Stimulated activated CD4-positive, alpha-beta T cell treated with anti-CD3 and anti-CD28 coated beads, Interleukin-12 subunit alpha, Interleukin-12 subunit beta, amount 100 ng/mL, for 48 hours (primary cell): ENCODE results near the gene RAPGEF6.
"Not testable (repeated sequence)": the region's sequence is repeated elsewhere in the genome, so short reads cannot be mapped to it uniquely, and the experiment has no call there.

Experiments
- DNase-seq, 3 donors: peaks; one replicate each; pipeline ENCODE4 v3.0.0-alpha.2; 2020; ENCODE audit warnings: low read depth in 2 of 3, low spot score in 1 of 3

RAPGEF6 gene

DNA sequence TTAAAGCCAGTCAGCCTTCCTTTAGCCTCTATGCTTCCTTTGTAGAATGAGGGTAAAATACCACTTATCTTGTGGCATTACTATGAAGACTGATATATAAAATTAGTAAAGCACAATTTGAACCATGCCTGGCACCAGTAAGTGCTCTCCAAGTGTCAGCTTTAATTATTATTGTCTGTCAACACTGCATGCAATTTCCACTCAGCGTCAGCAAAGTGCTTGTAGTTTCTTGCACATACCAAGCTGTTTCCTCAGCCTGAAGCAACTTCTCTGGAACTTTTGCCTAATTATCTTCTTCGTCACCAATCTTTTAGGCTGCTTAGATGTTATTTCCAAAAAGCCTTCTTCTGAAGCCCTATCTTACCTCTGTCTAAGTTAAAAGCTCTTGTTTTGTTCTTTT is 193.8 kb downstream of the RAPGEF6 start:
- no peak for DNase-seq

- no peak for DNase-seq
Measured at GRCh38 chr5:131436081-131436480, 198.9 kb downstream of the RAPGEF6 start.

DNA sequence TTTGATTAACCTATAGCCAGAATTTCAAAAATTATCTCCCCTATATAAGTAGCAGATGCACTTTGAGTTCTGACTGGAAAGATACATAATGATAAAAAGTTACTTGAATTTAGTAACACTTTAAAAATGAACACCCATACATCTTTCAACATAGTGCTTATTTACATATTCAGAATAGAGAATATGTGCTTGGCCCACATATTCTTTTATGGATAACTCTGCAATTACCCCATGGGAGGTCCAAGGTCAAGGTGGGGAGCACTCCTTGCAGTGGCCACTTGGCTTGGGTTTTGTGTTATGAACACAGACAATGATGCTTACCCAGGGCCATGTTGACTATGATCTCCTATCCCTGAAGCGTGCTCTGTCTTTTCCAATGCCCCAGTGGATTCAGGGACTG is 201.9 kb downstream of the RAPGEF6 start:
- DNase-seq, result no peak

DNA sequence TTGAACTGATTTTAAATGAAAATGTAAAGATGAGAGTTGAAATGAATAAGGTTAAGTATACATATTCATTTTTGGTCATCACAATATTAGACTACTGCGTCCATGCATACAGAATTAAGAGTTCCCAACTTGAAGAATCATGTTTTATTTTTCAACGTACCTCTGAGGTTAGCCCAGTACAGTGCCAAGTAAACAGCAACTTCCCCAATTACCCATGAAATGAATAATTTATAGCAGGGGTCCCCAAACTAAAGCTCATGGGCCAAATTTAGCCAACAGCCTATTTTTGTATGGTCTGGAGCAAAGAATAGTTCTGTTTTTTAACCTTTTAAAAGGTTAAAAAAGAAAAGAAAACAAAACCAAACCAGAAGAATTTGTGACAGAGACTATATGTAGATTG is 203.2 kb downstream of the RAPGEF6 start:
- DNase-seq, result no peak

DNA sequence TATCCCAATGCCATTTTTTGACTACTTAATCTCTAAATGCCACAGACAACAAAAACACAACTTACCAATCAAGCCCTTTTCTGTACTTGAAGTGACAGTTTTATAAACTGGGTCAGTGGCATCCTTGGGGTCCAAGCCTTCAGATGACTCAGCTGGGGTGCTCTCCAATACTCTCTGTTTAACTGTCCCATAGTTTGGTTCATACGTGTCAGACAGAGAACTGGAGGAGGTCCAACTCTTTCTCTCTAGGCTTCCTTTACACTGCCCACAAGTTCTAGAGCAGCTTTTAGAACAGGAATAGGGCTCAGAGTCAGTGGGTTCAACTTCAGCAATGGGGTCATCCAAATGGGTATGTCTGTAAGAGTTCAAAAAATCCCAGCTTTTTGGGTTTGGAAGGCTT is 204.2 kb downstream of the RAPGEF6 start:
- DNase-seq, result no peak

DNA sequence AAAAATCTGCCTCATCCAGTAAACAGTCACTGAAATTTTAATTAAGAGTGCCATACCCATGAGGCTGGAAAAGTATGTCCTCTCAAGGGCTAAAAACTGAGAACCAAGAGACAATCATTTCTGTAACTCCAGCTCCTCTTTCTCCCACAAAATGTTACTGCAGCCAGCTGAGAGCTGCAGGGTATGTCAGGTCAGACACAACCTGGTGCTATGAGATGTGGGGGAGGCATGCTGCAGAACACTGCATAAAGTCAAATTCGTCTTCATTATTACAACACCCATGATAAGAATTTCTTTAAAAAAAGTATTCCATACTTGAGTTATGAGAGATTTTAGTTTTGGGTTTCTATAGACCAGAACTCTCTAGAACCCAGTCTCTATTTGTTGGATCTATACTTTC is 209.0 kb downstream of the RAPGEF6 start:
- DNase-seq, result no peak

DNA sequence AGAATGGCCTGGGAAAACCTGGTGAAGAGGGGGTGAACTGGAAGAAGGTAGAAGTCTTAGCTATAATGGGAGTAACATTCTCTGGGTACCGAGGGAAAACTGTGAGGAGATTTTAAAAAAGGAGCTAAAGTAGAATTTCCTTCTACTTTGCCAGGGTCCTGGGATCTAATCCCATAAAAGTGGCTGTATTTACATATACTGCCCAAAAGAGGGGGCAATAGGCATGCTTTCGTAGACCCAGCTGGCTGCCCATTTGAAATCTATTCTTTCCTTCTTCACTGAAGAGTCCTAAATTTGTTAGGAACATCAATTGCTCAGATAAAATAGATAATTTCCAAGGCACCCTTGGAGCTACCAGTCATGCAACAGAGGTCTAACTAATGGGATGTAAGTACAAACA is 212.0 kb downstream of the RAPGEF6 start:
- no peak for DNase-seq

- no peak for DNase-seq
Measured at GRCh38 chr5:131419877-131420276, 215.2 kb downstream of the RAPGEF6 start.

DNA sequence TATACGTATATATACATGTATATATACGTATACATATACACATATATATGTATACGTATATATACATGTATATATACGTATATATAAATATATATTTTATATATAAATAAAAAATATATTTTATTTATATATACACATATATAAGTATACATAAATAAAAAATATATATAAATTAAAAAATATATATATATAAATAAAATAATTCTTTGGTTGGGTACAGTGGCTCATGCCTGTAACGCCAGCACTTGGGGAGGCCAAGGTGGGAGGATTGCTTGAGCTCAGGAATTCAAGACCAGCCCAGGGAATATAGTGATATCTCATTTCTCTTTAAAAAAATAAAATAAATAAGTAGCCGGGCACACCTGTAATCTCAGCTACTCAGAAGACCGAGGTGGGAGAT is 216.2 kb downstream of the RAPGEF6 start:
- DNase-seq, result no peak

GRCh38 chr5:131417240-131417869 is 217.7 kb downstream of the RAPGEF6 start:
- DNase-seq, result peak; percentile 59 to 87 (median 75)

DNA sequence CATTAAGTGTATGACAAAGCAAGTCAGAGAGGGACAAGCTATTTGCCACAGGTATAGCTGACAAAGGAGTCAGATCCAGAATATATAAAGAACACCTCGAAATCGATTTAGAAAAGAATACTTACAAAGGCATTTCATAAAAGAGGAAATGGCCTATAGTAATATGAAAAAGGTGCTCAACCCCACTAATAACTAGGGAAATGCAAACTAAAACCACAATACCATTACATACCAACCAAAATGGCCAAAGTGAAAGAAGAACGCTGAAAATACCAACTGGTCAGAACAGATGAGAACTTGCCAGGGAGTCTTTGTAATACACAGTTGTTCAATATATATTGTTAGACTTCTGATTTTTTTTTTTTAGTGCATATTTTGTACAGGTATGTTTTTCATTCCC is 218.3 kb downstream of the RAPGEF6 start:
- no peak for DNase-seq

DNA sequence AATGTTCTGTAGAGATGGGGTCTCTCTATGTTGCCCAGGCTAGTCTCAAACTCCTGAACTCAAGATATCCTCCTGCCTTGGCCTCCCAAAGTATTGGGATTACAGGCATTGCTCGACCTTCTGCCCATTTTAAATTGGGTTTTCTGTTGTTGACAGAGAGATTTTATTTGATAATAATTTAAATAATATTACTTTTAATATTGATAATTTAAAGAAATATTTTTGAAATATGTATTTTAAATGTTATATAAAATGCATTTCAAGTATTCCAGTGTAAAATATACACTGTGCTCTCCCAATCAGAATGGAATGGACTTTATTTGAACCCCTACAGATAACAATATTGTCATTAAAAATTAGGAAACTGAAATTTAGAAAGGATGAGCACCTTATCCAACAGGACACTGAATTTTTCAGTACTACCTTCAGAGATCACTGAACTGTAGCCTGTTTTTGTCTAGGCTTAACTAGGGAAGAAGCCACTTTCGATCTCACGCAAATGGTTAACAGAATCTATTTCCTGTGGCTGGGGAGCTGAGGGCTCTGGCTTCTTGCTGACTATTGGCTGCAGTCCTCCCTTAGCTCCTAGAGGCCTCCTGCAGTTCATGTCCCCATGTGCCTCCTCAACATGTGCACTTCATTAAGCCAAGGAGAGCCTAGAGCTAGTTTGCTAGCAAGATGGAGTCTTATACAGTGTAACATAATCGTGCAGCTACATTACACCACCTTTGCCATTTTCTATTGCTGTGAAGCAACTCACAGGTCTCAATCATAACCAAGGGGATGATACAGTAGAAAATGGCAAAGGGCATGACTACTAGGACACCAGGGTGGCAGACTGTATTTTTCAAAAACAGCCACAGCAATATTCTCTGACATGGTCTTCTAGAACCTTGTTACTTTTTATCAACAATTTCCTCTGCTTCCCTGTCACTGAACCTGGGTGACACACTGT is 221.1 kb downstream of the RAPGEF6 start:
- DNase-seq, result peak in 1 of 3 donors; percentile 15

GRCh38 chr5:131406975-131407638 is 227.9 kb downstream of the RAPGEF6 start:
- DNase-seq, result no peak

- no peak for DNase-seq
Measured at GRCh38 chr5:131406076-131406475, 229.0 kb downstream of the RAPGEF6 start.

DNA sequence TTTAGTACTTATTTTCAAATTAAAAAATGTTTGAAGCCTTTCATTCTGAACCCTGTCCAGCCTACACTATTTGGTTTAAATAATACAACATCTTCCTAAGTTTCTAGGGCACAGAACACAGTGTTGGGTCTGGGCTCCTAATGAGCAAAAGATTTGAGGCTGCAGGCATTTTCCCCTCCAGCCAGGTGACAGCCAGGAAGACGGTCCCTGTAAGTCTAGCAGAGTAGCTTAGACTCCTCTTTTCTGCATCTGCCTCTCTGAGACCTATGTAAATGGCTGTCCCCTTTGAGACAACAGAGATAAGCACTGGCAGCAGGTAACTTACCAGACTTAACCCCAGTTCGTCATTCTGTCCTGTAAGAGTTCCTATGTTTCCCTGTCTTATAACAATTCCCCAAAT is 229.4 kb downstream of the RAPGEF6 start:
- no peak for DNase-seq

GRCh38 chr5:131400585-131400984 is 234.4 kb downstream of the RAPGEF6 start:
- no peak for DNase-seq

GRCh38 chr5:131399007-131399406 is 236.0 kb downstream of the RAPGEF6 start:
- not testable (repeated sequence) for DNase-seq

- DNase-seq, result no peak
Measured at GRCh38 chr5:131396630-131397273, 238.3 kb downstream of the RAPGEF6 start.

GRCh38 chr5:131396015-131396414 is 239.0 kb downstream of the RAPGEF6 start:
- no peak for DNase-seq

- peak in 1 of 3 donors; percentile 15 for DNase-seq
Measured at GRCh38 chr5:131394128-131394527, 240.9 kb downstream of the RAPGEF6 start.

DNA sequence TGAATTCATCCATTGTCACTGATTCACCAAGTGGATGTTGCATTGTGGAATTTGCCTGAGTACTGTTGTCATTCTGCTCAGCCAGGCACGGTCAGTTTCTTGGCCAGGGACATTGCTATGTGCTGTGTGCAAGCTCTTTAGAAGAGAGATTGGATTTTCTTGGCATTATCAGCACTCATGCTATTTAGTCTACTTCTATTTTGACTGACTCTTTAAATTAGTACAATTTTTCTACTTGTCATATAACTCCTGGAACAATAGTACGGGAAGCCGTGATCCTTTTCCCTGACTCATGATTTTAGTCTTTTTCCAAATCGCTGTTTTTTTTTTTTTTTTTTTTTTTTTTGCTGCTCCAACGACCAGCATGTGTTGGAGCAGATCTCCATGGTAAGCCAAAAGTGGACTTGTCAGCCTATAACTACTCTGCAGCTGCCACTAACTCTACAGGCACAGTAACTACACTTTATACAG is 241.5 kb downstream of the RAPGEF6 start:
- no peak for DNase-seq
